Lung (tissue), 12 donors: Measurements from ENCODE around the gene CBX3. TPM values are rescaled to one million over a fixed set of nuclear protein-coding genes. Genes with fewer than 3 reads are reported as not detected.
"Not testable (repeated sequence)": the region's sequence is repeated elsewhere in the genome, so short reads cannot be mapped to it uniquely, and the experiment has no call there.

Experiments
- ATAC-seq: fragments of 200-7000 bp; cut with Tn5 transposase; one replicate; pipeline ENCODE4 v1.9.1; 2020; ENCODE audit warnings: moderate number of reproducible peaks; ENCODE audit not compliant: insufficient read depth, low FRiP score
- DNase-seq, 3 donors: peaks; one replicate each; pipeline ENCODE4 v3.0.0-alpha.2; 2013 to 2017
- H3K27ac ChIP-seq, 2 donors: one replicate each; pipeline ENCODE4 v1.5.1; 2013; ENCODE audit warnings: mild to moderate bottlenecking in 2 of 2, moderate library complexity in 2 of 2, control low read depth in 1 of 2, inconsistent platforms in 1 of 2, low read depth in 1 of 2, low read length in 1 of 2
- H3K27me3 ChIP-seq, 3 donors: one replicate each; pipeline ENCODE4 v1.5.1; 2013; ENCODE audit warnings: low read length in 2 of 3; ENCODE audit not compliant: control insufficient read depth in 3 of 3, insufficient read depth in 3 of 3
- H3K36me3 ChIP-seq, 4 donors: one replicate each; pipeline ENCODE4 v1.5.1; 2013; ENCODE audit warnings: low read length in 4 of 4, mild to moderate bottlenecking in 1 of 4, moderate library complexity in 1 of 4; ENCODE audit not compliant: control insufficient read depth in 4 of 4, insufficient read depth in 4 of 4
- H3K4me1 ChIP-seq, 5 donors: one replicate each; pipeline ENCODE4 v1.5.1; 2013; ENCODE audit warnings: low read length in 5 of 5, mild to moderate bottlenecking in 2 of 5, moderate library complexity in 1 of 5; ENCODE audit not compliant: control insufficient read depth in 5 of 5, insufficient read depth in 5 of 5
- H3K4me3 ChIP-seq: one replicate; pipeline ENCODE4 v1.5.1; 2013; ENCODE audit warnings: mild to moderate bottlenecking, control low read depth, moderate library complexity
- H3K9ac ChIP-seq, 2 donors: one replicate each; pipeline ENCODE4 v1.5.1; 2013; ENCODE audit warnings: low read length in 2 of 2, control low read depth in 1 of 2; ENCODE audit not compliant: insufficient read depth in 1 of 2
- H3K9me3 ChIP-seq, 4 donors: one replicate each; pipeline ENCODE4 v1.5.1; 2013; ENCODE audit warnings: low read length in 3 of 4, mild to moderate bottlenecking in 1 of 4, moderate library complexity in 1 of 4; ENCODE audit not compliant: control insufficient read depth in 4 of 4, insufficient read depth in 3 of 4
- WGBS, 2 donors: extraction: QIAGEN DNeasy Blood & Tissue Kit; methylation state at CpG; one replicate each; pipeline ENCODE4 v1.1.7; 2013; 5-methylcytosine and 5-hydroxymethylcytosine counted together
- polyA plus RNA-seq, 2 donors: library from polyadenylated mRNA; stranded (reverse); fragments of 200-250 nt; gene quantifications; one replicate each; pipeline ENCODE4 v1.2.1, GENCODE V29; 2013
- total RNA-seq, 2 donors: library from RNA; depleted of rRNA in 1 of 2; stranded (reverse); fragments of >200 nt in 1 of 2; gene quantifications; one replicate each; pipeline ENCODE4 v1.2.1, GENCODE V29; 2014 to 2021
- TF ChIP-seq, protein P1 (sequence below): IDR thresholded peaks from 2 replicates; pipeline ENCODE4 v1.5.1; 2012; ENCODE audit warnings: mild to moderate bottlenecking; ENCODE audit errors: control extremely low read depth, extremely low read depth
- donor health status: control.
- donor health status: control.
- donor health status: Bipolar disorder and iron deficiency.
- donor health status: healthy.
- donor health status: DM: yes; HTN: yes; CAD: no.

CBX3 gene
- total and polyA plus RNA-seq, 4 donors: 77.7 to 136 (median 94.9) TPM

DNA sequence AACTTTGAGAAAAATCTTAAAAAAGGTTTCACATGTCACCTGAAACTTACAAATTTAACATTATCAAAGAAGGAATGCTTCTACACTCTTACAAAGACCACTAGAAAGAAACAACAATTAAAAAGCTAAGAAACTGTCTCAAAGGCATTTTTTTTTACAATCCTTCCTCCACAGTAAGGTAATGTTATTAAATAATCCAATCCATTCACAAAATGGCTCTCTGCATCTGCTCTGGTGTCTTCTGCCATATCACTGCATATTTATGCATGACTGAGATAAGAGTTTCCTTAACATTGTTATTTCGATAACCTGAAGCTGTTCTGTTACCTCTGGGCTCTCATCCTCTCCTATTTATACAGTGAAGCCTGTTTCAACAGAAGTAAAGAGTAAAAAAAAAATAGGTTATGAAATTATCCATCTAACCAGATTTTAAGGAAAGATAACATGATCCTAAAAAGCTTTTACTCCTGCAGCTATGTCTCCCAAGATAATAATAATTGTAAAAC lies 9.5 kb upstream of the CBX3 start:
- H3K4me3 ChIP-seq: no peak overlapping the region
- WGBS, 2 donors: 61 to 83% methylated on average over 1 of the region's 1 CpG
- H3K9me3 ChIP-seq: no peaks in the 10 kb centered on the region
- H3K9ac ChIP-seq: no peak overlapping the region
- no peak overlapping the region for H3K27ac ChIP-seq
- H3K27me3 ChIP-seq: no peaks in the 10 kb centered on the region
- TF ChIP-seq, protein P1, sequence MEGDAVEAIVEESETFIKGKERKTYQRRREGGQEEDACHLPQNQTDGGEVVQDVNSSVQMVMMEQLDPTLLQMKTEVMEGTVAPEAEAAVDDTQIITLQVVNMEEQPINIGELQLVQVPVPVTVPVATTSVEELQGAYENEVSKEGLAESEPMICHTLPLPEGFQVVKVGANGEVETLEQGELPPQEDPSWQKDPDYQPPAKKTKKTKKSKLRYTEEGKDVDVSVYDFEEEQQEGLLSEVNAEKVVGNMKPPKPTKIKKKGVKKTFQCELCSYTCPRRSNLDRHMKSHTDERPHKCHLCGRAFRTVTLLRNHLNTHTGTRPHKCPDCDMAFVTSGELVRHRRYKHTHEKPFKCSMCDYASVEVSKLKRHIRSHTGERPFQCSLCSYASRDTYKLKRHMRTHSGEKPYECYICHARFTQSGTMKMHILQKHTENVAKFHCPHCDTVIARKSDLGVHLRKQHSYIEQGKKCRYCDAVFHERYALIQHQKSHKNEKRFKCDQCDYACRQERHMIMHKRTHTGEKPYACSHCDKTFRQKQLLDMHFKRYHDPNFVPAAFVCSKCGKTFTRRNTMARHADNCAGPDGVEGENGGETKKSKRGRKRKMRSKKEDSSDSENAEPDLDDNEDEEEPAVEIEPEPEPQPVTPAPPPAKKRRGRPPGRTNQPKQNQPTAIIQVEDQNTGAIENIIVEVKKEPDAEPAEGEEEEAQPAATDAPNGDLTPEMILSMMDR: no peak
- peaks cover 6 to 42% (median 8%) of the 10 kb centered on the region in 5 donors for H3K4me1 ChIP-seq
- no peak for DNase-seq
- no peak for ATAC-seq
- H3K36me3 ChIP-seq: peaks cover 25 to 83% (median 71%) of the 10 kb centered on the region in 4 donors

DNA sequence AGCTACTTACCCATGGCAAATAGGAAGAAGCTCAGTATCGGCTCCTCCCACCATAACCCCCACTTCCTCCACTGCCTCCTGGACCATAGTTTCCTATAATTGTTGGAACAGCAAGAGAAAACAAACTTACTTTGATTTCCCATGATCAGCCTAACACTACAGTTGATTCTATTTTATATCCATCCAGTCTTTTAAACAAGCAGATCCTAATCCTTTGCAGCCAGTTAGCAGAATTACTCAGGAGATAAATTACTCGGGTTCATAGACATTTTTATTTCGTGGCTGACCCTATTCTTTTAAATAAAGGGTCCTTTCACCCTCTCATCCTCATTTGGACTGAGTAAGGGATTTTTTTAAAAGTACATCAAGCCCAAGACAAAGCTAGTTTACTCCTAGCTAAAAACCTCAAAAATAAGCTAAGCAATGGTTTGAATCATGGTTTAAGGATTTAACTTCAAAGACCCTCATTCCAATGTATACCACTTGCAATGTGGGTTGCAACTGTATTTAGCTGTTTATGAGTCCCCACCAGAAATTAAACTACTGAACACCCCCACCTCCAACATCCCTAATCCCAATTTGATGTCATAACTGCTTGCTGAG lies 9.0 kb upstream of the CBX3 start:
- Histone ChIP-seq H3K27me3 (no peaks in the 10 kb centered on the region), H3K4me3 (no peak overlapping the region), H3K27ac (no peak overlapping the region), H3K36me3 (peaks cover 24 to 89% (median 72%) of the 10 kb centered on the region in 4 donors), H3K9ac (no peak overlapping the region), H3K9me3 (no peaks in the 10 kb centered on the region), H3K4me1 (peaks cover 8 to 40% (median 11%) of the 10 kb centered on the region in 5 donors)
- TF ChIP-seq, protein P1: no peak
- ATAC-seq (no peak), DNase-seq (no peak)
- WGBS, 2 donors: 53 to 56% methylated on average over 3 of the region's 3 CpGs

DNA sequence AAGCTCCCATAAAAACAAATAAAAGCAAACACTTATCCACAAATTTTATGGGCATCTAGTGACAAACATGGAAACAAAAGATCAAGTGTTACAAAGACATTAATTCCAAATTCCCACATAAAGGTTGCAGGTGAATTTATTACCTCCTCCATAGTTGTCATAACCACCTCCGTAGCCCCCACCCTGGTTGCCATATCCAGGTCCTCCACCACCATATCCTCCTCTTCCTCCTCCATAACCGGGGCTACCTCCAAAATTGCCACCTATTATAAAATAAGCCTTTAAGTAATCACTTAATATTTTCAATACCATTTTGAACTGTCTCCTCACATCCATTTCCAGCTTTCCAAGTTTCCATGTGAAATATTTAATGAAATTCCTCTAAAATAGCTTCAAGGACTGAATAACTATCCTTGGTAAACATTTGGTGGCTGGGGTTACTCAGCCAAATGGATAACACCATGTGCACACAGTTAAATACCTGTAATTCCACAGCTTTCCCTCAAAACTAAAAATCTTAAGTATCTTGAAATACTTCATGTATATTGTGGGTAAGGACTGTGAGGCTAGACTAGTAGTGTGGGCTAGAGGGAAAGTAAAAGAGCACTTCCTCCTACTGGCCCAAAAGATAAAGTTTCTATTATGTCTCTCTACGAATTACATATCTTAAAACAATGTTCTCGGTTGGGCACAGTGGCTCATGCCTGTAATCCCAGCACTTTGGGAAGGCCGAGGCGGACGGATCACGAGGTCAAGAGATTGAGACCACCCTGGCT lies 7.9 kb upstream of the CBX3 start:
- H3K27ac ChIP-seq: no peak overlapping the region
- no peaks in the 10 kb centered on the region for H3K27me3 ChIP-seq
- no peak overlapping the region for H3K4me3 ChIP-seq
- peaks cover 18 to 86% (median 66%) of the 10 kb centered on the region in 4 donors for H3K36me3 ChIP-seq
- DNase-seq: no peak
- peaks cover 6 to 37% (median 14%) of the 10 kb centered on the region in 5 donors for H3K4me1 ChIP-seq
- ATAC-seq: no peak
- TF ChIP-seq, protein P1: no peak
- no peak overlapping the region for H3K9ac ChIP-seq
- H3K9me3 ChIP-seq: no peaks in the 10 kb centered on the region
- 65 to 71% methylated on average over 8 of the region's 8 CpGs for WGBS, 2 donors

DNA sequence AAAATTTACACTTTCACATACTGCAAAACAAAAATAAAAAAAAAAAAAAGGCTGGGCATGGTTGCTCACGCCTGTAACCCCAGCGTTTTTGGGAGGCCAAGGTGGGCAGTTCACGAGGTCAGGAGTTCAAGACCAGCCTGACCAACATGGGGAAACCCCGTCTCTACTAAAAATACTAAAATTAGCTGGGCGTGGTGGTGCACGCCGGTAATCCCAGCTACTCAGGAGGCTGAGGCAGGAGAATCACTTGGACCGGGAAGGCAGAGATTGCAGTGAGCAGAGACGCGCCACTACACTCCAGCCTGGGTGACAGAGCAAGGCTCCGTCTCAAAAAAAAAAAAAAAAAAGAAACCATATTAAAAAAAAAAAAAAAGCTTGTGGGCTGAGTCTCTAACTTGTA lies 6.8 kb upstream of the CBX3 start:
- not testable (repeated sequence) for H3K4me3 ChIP-seq, ATAC-seq, H3K9me3 ChIP-seq, H3K27ac ChIP-seq, DNase-seq, H3K27me3 ChIP-seq, H3K9ac ChIP-seq
- Histone ChIP-seq H3K4me1 (peaks cover 6 to 37% (median 14%) of the 10 kb centered on the region in 5 donors), H3K36me3 (peaks cover 16 to 77% (median 62%) of the 10 kb centered on the region in 4 donors)
- 61 to 70% methylated on average over 11 of the region's 11 CpGs for WGBS, 2 donors
